AG04450 (cell line): ENCODE results near the gene CTXND1. TPM values are rescaled to one million over a fixed set of nuclear protein-coding genes. Genes with fewer than 3 reads are reported as not detected.

ENCODE experiments used
- CTCF ChIA-PET: fragments of 300-600, 350-600 bp; formaldehyde crosslinking; extraction: SDS; loops from one replicate; lab custom pipeline; 2022; ENCODE audit warnings: antibody characterized with exemption, inconsistent platforms; lab: Charles Lee
- POLR2A ChIA-PET: fragments of 350-600 bp; formaldehyde crosslinking; extraction: SDS; loops from one replicate; lab custom pipeline; 2021; ENCODE audit warnings: antibody characterized with exemption, inconsistent platforms; lab: Yijun Ruan, JAX
- DNase-seq: peaks from one replicate; pipeline ENCODE4 v3.0.0-alpha.2; 2011; ENCODE audit warnings: low read depth, low spot score
- H3K27ac ChIP-seq: one replicate; pipeline ENCODE4 v1.5.1; 2012; ENCODE audit warnings: low read depth, low read length, control low read depth
- H3K27me3 ChIP-seq: one replicate; pipeline ENCODE4 v1.6.0; 2012; ENCODE audit warnings: low read length; ENCODE audit not compliant: control insufficient read depth, insufficient read depth
- H3K4me3 ChIP-seq: 2 replicates; pipeline ENCODE4 v1.5.1; 2011; ENCODE audit warnings: mild to moderate bottlenecking, low read depth, low read length, control low read depth
- H3K9me3 ChIP-seq: 2 replicates; pipeline ENCODE4 v1.5.1; 2012; ENCODE audit warnings: low read length; ENCODE audit not compliant: control insufficient read depth, insufficient read depth
- polyA plus RNA-seq: library from polyadenylated mRNA; depleted of rRNA; stranded (reverse); fragments of >200 nt; gene quantifications from 2 replicates; pipeline ENCODE4 v1.2.3, GENCODE V29; 2011
- TF ChIP-seq, protein P1 (sequence below): IDR thresholded peaks from 2 replicates; pipeline ENCODE4 v1.5.1; 2011; ENCODE audit warnings: low read depth, low read length, control low read depth, inconsistent platforms

Gene CTXND1
- polyA plus RNA-seq, 1 experiment: not detected

DNA sequence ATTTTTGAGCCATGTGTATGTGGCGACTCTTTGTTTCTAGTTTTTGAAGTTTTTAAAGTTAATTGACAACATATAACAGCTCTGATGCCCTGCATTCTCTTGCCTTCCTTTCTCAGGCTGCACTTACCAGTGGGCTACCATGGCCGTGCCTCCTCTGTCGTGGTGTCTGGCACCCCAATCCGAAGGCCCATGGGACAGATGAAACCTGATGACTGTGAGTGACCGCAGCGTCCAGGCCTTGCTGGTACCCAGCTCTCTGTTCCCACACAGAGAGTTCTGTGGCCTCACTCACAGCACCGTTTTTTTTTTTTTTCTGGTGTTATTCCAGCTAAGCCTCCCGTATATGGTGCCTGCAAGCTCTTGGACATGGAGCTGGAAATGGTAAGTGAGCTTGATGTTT lies 84.1 kb downstream of the CTXND1 start:
- Histone ChIP-seq H3K9me3 (no peaks in the 10 kb centered on the region), H3K4me3 (no peak overlapping the region), H3K27me3 (no peaks in the 10 kb centered on the region), H3K27ac (no peak overlapping the region)
- ChIA-PET CTCF (interaction anchor here (0.6 kb wide), 1 partner anchor 56 kb away, joined by 3 read pairs; no protein-coding TSS in a partner anchor), POLR2A (no interaction called here)
- DNase-seq: no peak
- TF ChIP-seq, protein P1, sequence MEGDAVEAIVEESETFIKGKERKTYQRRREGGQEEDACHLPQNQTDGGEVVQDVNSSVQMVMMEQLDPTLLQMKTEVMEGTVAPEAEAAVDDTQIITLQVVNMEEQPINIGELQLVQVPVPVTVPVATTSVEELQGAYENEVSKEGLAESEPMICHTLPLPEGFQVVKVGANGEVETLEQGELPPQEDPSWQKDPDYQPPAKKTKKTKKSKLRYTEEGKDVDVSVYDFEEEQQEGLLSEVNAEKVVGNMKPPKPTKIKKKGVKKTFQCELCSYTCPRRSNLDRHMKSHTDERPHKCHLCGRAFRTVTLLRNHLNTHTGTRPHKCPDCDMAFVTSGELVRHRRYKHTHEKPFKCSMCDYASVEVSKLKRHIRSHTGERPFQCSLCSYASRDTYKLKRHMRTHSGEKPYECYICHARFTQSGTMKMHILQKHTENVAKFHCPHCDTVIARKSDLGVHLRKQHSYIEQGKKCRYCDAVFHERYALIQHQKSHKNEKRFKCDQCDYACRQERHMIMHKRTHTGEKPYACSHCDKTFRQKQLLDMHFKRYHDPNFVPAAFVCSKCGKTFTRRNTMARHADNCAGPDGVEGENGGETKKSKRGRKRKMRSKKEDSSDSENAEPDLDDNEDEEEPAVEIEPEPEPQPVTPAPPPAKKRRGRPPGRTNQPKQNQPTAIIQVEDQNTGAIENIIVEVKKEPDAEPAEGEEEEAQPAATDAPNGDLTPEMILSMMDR: no peak

DNA sequence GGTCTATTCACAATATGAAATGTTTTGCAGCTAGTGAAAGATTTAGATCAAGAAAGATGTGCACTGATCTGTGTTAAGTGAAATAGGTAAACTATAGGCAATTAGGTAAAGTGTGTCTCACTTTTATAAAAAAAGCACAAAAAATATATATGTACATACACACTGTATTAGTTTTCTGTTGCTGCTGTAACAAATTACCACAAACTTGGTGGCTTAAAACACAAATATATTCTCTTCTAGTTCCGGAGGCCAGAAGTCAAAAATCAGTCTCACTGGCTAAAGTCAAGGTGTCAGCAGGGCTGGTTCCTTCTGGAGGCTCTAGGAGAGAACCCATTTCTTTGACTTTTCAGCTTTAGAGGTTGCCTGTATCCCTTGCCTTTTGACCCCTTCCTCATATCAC lies 88.1 kb downstream of the CTXND1 start:
- TF ChIP-seq, protein P1: no peak
- ChIA-PET POLR2A (no interaction called here), CTCF (interaction anchor here (2.2 kb wide), 1 partner anchor 9 kb away, joined by 8 read pairs; no protein-coding TSS in a partner anchor)
- Histone ChIP-seq H3K9me3 (no peaks in the 10 kb centered on the region), H3K27me3 (no peaks in the 10 kb centered on the region), H3K27ac (no peak overlapping the region), H3K4me3 (no peak overlapping the region)
- no peak for DNase-seq

DNA sequence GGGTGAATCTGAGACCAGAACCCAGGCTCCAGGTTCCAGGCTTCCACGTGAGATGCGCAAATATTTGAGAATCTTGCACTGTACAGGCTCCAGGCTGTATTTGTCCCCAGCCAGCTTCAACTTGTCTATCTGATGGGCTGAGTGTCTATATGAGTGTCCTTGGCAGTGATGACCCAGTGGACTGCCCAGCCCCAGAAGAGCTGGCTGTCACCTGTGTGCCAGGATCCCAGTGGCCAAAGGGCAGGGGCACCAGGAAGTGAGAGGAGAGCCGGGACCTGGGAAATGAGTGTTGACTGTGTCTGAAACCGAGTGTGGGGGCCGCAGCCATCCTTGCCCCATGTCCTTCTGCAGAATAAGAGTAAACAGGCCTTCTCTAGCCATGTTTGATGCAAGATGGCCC lies 88.8 kb downstream of the CTXND1 start:
- CTCF ChIA-PET: interaction anchor here (2.2 kb wide), 1 partner anchor 10 kb away, joined by 8 read pairs; no protein-coding TSS in a partner anchor
- Histone ChIP-seq H3K27me3 (no peaks in the 10 kb centered on the region), H3K9me3 (no peaks in the 10 kb centered on the region), H3K4me3 (no peak overlapping the region), H3K27ac (no peak overlapping the region)
- POLR2A ChIA-PET: interaction anchor here (0.8 kb wide), 1 partner anchor 10 kb away, joined by 3 read pairs; no protein-coding TSS in a partner anchor
- TF ChIP-seq, protein P1: no peak
- no peak for DNase-seq

DNA sequence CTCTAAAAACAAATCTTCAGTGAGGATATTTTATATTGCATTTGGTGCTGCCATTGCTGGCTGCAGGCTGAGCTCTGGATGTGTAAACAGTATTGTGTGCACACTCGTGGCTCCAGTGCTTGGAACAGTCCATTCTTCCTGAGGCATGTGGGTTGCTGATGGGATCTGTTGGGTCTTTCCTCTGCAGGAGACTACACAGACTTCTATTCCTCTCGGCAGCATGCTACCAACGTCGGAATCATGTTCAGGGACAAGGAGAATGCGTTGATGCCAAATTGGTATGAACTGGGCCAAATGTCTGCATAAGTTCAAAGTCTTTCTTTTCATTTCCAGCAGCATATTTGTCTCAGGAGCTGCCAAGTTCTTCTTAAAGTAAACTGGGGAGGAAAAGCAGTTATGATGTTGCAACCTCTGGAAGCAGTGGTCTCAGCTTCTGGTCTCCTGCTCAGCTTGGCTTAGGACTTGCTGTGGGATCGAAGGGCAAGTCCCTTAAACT lies 89.9 kb downstream of the CTXND1 start:
- TF ChIP-seq, protein P1: no peak
- H3K27ac ChIP-seq: no peak overlapping the region
- H3K4me3 ChIP-seq: no peak overlapping the region
- no peaks in the 10 kb centered on the region for H3K9me3 ChIP-seq
- DNase-seq: no peak
- H3K27me3 ChIP-seq: no peaks in the 10 kb centered on the region
- POLR2A ChIA-PET: interaction anchor here (0.6 to 0.7 kb wide), 2 partner anchors 102 to 775 kb away, joined by 3 to 6 read pairs; no protein-coding TSS in a partner anchor
- CTCF ChIA-PET: interaction anchor here (1.5 kb wide), 1 partner anchor 12 kb away, joined by 7 read pairs; no protein-coding TSS in a partner anchor

DNA sequence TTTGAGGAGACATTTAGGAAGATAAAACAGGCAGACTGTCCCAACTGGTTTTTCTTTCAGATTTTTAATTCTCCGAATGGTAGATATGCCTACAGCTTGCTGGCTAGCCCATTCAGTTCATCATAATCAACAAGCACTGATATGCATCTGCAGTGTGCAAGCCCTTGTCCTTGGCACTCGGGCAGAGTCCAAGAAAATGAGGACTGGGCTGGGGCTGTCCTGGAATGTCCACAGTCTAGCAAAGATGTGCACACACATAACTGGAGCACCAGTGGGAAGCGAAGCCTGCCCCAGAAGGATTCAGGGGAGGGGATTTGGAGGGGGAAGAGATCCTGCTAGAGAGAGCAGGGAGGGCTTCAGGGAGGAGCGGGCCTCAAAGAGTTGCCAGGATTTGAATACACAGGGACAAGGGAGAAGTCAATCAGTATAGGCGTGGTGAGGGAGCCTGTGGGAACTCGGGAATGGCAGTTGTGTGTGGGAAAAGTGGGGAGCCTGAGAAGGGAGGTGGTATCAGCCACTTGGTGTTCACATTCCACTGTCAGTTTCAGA lies 90.5 kb downstream of the CTXND1 start:
- no peaks in the 10 kb centered on the region for H3K27me3 ChIP-seq
- peak overlapping the region; percentile 84 for H3K27ac ChIP-seq
- DNase-seq: no peak
- ChIA-PET CTCF (interaction anchor here (0.6 to 1.5 kb wide), 3 partner anchors 10 to 308 kb away, joined by 3 to 7 read pairs (median 3); no protein-coding TSS in a partner anchor), POLR2A (interaction anchor here (0.6 to 1.2 kb wide), 2 partner anchors 9 to 775 kb away, joined by 6 read pairs; partner anchors contain the start of gene FAH)
- TF ChIP-seq, protein P1: no peak
- H3K9me3 ChIP-seq: no peaks in the 10 kb centered on the region
- H3K4me3 ChIP-seq: no peak overlapping the region
